ENCODE data around the gene LMO7.
A peak's percentile ranks its signal among the peaks of the same experiment; 100 is the strongest.

Gene LMO7

DNA sequence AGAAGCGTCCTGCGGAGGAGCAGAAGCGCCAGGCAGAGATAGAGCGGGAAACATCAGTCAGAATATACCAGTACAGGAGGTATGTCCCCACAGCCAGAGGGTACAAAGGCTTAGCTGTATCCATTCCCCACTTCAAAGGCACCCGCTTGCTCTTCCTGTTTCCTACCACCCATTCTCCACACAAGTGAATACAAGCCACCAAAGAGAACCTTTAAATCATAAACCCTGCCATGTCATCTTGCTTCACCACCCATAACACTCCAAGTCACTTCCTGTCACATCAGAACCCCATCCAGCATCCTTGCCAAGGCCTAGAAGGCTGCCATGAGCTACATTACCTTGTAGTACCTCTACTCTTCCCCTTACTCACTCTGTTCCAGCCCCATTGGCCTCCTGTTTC lies 205.8 kb downstream of the LMO7 start:
- no peak for TF ChIP-seq YY1 (IDR thresholded peaks at IDR 0.05; ENCODE audit: low read depth)
- no peak for TF ChIP-seq CEBPB (IDR thresholded peaks at IDR 0.05)
- TF ChIP-seq TEAD4 (IDR thresholded peaks at IDR 0.05): no peak
- TF ChIP-seq CREB1 (IDR thresholded peaks at IDR 0.05; ENCODE audit: low read depth): no peak
- no peak for TF ChIP-seq TAF1 (IDR thresholded peaks at IDR 0.05; ENCODE audit: low read depth)
- TF ChIP-seq, protein P1, sequence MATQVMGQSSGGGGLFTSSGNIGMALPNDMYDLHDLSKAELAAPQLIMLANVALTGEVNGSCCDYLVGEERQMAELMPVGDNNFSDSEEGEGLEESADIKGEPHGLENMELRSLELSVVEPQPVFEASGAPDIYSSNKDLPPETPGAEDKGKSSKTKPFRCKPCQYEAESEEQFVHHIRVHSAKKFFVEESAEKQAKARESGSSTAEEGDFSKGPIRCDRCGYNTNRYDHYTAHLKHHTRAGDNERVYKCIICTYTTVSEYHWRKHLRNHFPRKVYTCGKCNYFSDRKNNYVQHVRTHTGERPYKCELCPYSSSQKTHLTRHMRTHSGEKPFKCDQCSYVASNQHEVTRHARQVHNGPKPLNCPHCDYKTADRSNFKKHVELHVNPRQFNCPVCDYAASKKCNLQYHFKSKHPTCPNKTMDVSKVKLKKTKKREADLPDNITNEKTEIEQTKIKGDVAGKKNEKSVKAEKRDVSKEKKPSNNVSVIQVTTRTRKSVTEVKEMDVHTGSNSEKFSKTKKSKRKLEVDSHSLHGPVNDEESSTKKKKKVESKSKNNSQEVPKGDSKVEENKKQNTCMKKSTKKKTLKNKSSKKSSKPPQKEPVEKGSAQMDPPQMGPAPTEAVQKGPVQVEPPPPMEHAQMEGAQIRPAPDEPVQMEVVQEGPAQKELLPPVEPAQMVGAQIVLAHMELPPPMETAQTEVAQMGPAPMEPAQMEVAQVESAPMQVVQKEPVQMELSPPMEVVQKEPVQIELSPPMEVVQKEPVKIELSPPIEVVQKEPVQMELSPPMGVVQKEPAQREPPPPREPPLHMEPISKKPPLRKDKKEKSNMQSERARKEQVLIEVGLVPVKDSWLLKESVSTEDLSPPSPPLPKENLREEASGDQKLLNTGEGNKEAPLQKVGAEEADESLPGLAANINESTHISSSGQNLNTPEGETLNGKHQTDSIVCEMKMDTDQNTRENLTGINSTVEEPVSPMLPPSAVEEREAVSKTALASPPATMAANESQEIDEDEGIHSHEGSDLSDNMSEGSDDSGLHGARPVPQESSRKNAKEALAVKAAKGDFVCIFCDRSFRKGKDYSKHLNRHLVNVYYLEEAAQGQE (IDR thresholded peaks at IDR 0.05; ENCODE audit: low read depth): no peak
- no peak for TF ChIP-seq RAD21 (IDR thresholded peaks at IDR 0.05; ENCODE audit: low read depth)
- TF ChIP-seq FOXM1 (IDR thresholded peaks at IDR 0.05; ENCODE audit: borderline replicate concordance, low read depth): no peak
- no peak for TF ChIP-seq TCF12 (IDR thresholded peaks at IDR 0.05; ENCODE audit: low read depth)
- TF ChIP-seq EP300 (IDR thresholded peaks at IDR 0.05; ENCODE audit: borderline replicate concordance): no peak
- TF ChIP-seq NFIC (IDR thresholded peaks at IDR 0.05): no peak
- no peak for TF ChIP-seq EGR1 (IDR thresholded peaks at IDR 0.05)
- TF ChIP-seq, protein P2, sequence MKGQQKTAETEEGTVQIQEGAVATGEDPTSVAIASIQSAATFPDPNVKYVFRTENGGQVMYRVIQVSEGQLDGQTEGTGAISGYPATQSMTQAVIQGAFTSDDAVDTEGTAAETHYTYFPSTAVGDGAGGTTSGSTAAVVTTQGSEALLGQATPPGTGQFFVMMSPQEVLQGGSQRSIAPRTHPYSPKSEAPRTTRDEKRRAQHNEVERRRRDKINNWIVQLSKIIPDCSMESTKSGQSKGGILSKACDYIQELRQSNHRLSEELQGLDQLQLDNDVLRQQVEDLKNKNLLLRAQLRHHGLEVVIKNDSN (IDR thresholded peaks at IDR 0.05): no peak
- no peak for TF ChIP-seq MAX (IDR thresholded peaks at IDR 0.05)
- TF ChIP-seq ZBTB7A (IDR thresholded peaks at IDR 0.05; ENCODE audit: low read depth): no peak

- TF ChIP-seq CREB1 (IDR thresholded peaks at IDR 0.05; ENCODE audit: low read depth) (no peak), YY1 (IDR thresholded peaks at IDR 0.05; ENCODE audit: low read depth) (no peak), EGR1 (IDR thresholded peaks at IDR 0.05) (no peak), CEBPB (IDR thresholded peaks at IDR 0.05) (no peak), ZBTB7A (IDR thresholded peaks at IDR 0.05; ENCODE audit: low read depth) (no peak), FOXM1 (IDR thresholded peaks at IDR 0.05; ENCODE audit: borderline replicate concordance, low read depth) (no peak), NFIC (IDR thresholded peaks at IDR 0.05) (no peak)
These were observed 206.9 kb downstream of the LMO7 start for GRCh38 chr13:75843074-75843473.

DNA sequence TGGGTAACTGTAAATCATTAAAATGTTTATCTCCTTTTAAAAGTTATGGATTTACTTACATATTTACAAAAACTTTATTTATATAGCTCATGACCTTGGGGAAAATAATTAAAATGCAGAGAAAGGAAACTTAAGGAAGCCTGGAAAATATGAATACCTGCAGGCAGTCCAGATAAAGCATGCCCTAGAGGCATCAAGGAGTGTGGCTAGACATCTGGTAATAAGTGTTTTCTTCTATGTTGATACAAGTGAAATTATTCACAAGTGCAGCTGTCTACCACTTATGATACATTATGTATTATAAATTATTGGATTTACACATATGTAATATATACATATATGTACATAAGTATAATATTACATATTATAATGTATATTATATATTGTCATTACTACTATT lies 207.9 kb downstream of the LMO7 start:
- TF ChIP-seq YY1 (IDR thresholded peaks at IDR 0.05; ENCODE audit: low read depth): no peak
- no peak for TF ChIP-seq CEBPB (IDR thresholded peaks at IDR 0.05)
- TF ChIP-seq NFIC (IDR thresholded peaks at IDR 0.05): no peak

GRCh38 chr13:75847588-75847987 lies 211.5 kb downstream of the LMO7 start:
- no peak for TF ChIP-seq YY1 (IDR thresholded peaks at IDR 0.05; ENCODE audit: low read depth)
- no peak for TF ChIP-seq TCF12 (IDR thresholded peaks at IDR 0.05; ENCODE audit: low read depth)
- TF ChIP-seq, protein P1 (IDR thresholded peaks at IDR 0.05; ENCODE audit: low read depth): no peak
- TF ChIP-seq CREB1 (IDR thresholded peaks at IDR 0.05; ENCODE audit: low read depth): no peak
- TF ChIP-seq, protein P2 (IDR thresholded peaks at IDR 0.05): no peak
- no peak for TF ChIP-seq TAF1 (IDR thresholded peaks at IDR 0.05; ENCODE audit: low read depth)
- TF ChIP-seq EP300 (IDR thresholded peaks at IDR 0.05; ENCODE audit: borderline replicate concordance): no peak
- TF ChIP-seq RAD21 (IDR thresholded peaks at IDR 0.05; ENCODE audit: low read depth): no peak
- no peak for TF ChIP-seq FOXM1 (IDR thresholded peaks at IDR 0.05; ENCODE audit: borderline replicate concordance, low read depth)
- no peak for TF ChIP-seq EGR1 (IDR thresholded peaks at IDR 0.05)

GRCh38 chr13:75850916-75851315 lies 214.8 kb downstream of the LMO7 start:
- TF ChIP-seq, protein P2 (IDR thresholded peaks at IDR 0.05): peak; percentile 62; the same call in 1 of the 2 replicates
- TF ChIP-seq EP300 (IDR thresholded peaks at IDR 0.05; ENCODE audit: borderline replicate concordance): no peak
- no peak for TF ChIP-seq TCF12 (IDR thresholded peaks at IDR 0.05; ENCODE audit: low read depth)

GRCh38 chr13:75855216-75855615 lies 219.1 kb downstream of the LMO7 start:
- TF ChIP-seq, protein P1 (IDR thresholded peaks at IDR 0.05; ENCODE audit: low read depth): no peak
- TF ChIP-seq FOXM1 (IDR thresholded peaks at IDR 0.05; ENCODE audit: borderline replicate concordance, low read depth): no peak
- TF ChIP-seq CEBPB (IDR thresholded peaks at IDR 0.05): no peak
- TF ChIP-seq TAF1 (IDR thresholded peaks at IDR 0.05; ENCODE audit: low read depth): no peak
- TF ChIP-seq, protein P2 (IDR thresholded peaks at IDR 0.05): no peak
- no peak for TF ChIP-seq YY1 (IDR thresholded peaks at IDR 0.05; ENCODE audit: low read depth)
- TF ChIP-seq RAD21 (IDR thresholded peaks at IDR 0.05; ENCODE audit: low read depth): no peak
- TF ChIP-seq TEAD4 (IDR thresholded peaks at IDR 0.05): no peak
- TF ChIP-seq NFIC (IDR thresholded peaks at IDR 0.05): no peak
- TF ChIP-seq EP300 (IDR thresholded peaks at IDR 0.05; ENCODE audit: borderline replicate concordance): no peak
- TF ChIP-seq CREB1 (IDR thresholded peaks at IDR 0.05; ENCODE audit: low read depth): no peak
- no peak for TF ChIP-seq ZBTB7A (IDR thresholded peaks at IDR 0.05; ENCODE audit: low read depth)
- TF ChIP-seq TCF12 (IDR thresholded peaks at IDR 0.05; ENCODE audit: low read depth): no peak
- TF ChIP-seq EGR1 (IDR thresholded peaks at IDR 0.05): no peak
- no peak for TF ChIP-seq MAX (IDR thresholded peaks at IDR 0.05)
